Dedifferentiated amniotic fluid mesenchymal stem cell (primary cell): ENCODE measurements around the gene MUC6.

ENCODE experiments used
- DNase-seq: peaks from one replicate; pipeline ENCODE4 v3.0.0-alpha.2; 2016; ENCODE audit errors: extremely low spot score

The MUC6 gene

GRCh38 chr11:1073261-1073724, 36.8 kb upstream of the MUC6 start:
- peak; percentile 16 for DNase-seq

DNA sequence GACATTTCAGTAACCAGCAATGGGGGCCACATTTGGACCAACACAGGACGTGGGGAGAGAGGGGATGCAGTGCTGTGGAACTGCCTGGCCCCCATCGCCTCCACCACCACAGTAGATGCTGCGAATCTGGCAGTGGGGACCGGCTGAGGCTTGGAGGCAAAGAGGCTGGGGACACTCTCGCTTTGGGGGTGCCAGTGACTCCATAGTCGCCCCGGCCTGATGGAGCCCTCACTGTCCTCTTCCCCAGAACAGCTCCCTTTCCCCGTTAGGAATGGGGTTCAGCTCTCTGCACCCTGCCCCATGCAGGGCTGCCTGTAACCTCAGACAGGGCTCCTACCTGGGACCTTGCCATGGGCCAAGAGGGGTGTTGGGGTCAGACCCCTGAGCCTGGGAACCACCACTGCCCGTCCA, 36.3 kb upstream of the MUC6 start:
- no peak for DNase-seq

- DNase-seq, result no peak
Measured at GRCh38 chr11:1072116-1072820, 35.8 kb upstream of the MUC6 start.

GRCh38 chr11:1071571-1072115, 35.1 kb upstream of the MUC6 start:
- no peak for DNase-seq

DNA sequence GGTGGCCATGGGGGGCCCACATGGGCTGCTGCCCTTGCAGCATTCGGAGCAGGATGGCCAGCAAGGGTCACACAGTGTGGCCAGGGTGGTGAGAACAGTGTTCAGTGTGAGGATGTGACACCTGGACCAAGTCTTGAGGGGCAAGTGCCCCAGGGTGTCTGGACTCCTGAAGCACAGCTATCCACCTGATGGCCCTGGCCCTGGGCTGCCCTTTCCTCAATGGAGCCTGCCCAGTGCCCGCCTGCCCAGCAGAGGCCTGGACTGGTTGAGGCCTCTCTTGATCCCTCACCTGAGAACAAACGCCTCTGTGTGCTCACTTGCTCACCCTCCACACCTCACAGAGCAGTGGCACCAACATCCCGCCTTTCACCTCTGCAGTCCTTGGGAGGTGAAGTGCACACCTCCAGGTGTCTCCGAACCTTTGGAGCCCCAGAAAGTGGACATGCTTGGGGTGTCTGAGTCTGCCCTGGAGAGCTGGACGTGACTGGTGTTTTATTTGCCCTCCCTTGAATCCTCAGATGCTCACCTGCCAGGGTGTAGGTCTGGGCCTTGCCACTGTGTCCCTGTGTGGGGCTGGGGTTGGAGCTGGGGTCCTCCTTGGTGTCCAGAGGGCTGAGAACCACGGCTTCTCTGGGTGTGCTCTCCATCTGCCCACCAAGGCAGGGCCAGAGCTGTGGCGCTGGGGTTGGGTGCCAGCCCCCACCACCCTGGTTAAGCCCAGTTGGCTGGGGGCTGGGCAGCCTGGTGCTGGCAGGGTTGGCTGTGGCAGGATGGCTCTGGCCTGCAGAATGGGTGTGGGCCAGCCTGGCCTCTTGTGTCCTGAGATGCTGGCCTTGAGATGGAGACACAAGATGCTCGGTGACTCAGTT, 34.3 kb upstream of the MUC6 start:
- DNase-seq, result no peak

- no peak for DNase-seq
Measured at GRCh38 chr11:1069740-1070139, 33.2 kb upstream of the MUC6 start.

DNA sequence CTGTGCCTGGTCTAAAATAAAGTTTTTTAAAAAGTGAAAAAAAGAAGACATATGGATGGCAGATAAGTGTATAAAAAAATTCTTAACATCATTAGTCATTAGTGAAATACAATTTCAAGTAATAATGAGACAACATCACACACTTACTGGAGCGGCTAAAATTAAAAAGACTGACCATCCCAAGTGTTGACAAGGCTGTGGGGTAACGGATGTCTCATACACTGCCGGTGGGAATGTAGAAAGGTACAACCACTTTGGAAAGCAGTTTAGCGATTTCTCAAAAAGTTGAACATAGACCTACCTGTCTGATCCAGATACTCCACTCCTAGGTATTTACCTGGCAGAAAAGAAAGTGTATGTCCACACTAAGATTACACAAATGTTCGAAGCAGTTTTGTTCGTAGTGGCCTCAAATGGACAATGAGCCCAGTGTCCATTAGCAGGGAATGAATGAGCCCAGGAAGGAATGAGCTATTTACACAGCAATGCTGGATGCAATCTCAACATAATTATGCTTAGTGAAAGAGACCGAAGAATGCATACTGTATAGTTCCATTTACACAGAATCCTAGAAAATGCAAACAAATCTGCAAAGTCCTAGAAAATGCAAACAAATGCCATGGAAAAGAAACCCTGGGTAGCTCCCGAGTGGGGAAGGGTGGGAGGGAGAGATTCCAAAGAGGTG, 31.4 kb upstream of the MUC6 start:
- no peak for DNase-seq

GRCh38 chr11:1064167-1064566, 27.6 kb upstream of the MUC6 start:
- no peak for DNase-seq

DNA sequence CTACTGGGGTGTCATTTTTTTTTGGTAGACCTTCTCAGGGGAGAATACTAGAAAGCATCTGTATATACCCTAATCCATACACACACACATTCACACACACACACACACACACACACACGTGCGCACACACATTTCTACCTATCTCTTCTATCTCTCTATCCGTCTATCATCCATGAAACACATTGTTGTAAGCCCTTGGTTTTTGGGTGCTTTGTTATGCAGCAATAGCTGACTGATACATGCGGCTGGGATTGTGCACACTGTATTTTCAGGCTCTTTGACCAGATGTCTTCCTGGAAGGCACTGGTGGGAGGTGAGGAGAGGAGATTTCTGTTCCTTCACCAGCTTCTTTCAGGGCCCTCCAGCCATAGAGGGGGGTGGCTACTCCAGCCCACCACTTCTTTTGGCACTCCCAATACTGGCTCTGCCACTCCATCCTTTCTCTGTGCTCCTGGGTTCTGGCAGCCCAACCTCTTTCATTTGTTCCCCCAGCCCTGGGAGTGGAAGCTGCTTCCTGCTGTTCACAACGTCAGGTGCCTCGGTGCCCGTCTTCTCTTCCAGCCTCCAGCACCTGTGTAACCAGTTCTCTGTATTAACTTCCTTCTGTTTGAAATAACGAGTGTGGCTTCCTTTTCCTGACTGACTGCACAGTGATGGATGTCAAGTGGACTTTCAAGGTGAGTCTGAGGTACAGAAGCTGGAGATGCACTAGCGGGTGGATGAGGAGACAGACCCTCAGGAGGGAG, 25.7 kb upstream of the MUC6 start:
- no peak for DNase-seq

- peak; percentile 87 for DNase-seq
Measured at GRCh38 chr11:1060852-1061616, 24.5 kb upstream of the MUC6 start.

DNA sequence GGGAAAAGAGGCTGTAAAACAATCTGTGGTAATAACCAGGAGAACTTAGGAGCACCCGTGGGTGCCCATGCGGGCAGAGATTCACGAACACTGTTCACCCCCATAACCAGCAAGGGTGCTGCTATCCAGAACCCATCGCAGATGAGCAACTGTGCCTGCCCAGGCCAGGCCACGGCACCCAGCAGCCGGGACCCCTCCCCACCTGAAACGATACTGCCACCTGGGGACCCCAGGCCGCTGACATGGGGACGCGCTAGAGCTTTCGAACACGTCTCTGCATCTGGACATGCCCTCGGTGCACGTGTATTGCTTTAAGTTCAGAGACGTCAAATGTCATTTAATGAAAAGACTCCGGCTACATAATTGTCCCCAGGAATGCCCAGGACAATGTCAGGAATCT, 23.9 kb upstream of the MUC6 start:
- no peak for DNase-seq

DNA sequence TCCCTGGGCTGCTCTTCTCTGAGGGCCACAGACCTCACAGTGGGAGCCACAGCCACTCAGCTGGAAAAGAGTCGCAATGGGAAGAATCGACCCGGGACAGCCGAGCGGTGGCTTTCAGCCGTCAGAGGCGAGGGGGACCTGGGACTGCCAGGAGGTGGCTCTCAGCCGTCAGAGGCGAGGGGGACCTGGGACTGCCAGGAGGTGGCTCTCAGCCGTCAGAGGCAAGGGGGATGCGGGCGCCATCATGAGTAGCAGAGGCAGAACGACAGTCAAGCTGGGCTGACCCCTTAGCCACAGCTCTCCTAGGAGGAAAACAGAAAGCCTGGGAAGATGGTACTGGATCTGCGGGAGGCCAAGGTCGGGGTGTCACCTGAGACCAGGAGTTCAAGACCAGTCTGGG, 23.2 kb upstream of the MUC6 start:
- DNase-seq, result no peak

DNA sequence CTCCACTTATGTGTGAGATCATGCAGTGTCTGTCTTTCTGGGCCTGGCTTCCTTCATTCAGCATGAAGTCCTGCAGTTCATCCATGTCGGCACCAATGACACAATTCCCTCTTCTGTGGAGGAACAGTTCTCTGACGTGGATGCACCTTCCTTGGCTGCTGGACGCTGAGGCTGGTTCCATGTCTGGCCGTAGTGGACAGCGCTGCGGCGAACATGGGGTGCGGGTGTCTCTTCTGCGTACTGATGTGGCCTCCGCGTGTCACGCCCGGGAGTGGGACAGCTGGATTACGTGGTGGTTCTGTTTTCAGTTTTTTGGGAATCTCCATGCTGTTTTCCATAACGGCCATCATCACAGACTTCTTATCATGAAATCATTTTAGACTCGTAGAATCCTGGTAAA, 21.3 kb upstream of the MUC6 start:
- DNase-seq, result no peak

DNA sequence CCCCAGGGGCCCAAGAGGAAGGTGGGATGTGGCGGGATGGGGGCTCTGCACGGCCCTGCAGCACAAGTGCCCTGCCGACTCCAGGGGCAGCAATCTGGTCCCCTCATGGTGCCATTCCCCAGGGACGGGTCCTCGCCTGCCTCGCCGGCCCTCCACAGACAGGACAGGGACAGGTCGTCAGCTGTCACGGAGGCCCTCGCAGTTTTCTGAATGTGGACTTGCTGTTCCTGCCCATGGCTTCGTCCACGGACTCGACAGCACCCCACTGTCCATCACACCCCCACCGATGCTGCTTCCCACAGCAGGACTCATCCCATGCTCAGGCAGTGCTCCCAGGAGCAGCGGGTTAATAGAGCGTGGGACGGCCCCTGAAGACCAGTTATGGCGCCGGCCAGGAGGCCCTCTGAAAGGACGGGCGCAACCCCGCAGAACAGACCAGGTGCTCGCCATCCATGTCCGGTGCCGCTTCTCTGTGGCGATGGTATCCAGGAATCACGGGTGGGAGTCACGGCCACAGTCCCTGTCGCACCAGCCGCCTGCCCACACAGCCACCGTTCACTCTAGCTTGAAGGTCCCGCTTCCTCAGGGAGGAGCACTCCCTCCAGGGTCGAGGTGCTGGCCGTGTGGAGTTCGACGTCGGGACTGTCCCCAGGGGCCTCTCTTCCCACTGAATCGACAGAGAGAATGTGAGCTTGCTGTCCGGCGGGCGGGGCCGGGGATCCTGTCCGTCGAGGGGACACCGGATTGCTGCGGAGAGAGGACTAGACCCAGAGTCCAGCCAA, 19.7 kb upstream of the MUC6 start:
- DNase-seq, result no peak

DNA sequence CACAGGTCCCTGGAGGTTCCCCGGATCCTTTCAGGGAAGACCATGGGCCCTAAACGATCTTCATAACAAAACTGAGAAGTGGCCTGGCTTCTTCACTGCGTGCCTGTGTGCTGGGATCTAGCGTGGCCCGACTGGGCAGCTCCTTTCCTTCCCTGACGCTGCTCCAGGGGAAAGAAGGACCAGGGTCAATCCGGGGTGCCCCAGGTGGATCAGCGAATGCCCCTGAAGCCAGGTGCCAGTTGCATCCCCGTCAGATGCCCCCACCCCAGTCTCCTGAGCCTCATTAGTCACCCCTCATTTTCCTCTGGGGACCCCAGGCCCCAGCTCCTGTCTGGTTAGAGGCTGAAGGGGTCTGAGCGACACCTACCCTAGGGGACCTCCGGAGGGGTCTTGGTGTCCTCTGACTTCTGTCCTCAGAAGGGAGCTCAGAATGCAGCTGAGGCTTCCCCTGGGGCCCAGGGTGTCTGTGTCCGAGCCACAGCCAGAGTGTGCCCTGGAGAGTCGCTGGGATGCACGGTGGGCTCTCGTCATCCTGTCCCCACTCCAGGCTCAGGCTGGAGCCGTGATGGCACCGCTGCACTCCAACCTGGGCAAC, 18.7 kb upstream of the MUC6 start:
- no peak for DNase-seq

DNA sequence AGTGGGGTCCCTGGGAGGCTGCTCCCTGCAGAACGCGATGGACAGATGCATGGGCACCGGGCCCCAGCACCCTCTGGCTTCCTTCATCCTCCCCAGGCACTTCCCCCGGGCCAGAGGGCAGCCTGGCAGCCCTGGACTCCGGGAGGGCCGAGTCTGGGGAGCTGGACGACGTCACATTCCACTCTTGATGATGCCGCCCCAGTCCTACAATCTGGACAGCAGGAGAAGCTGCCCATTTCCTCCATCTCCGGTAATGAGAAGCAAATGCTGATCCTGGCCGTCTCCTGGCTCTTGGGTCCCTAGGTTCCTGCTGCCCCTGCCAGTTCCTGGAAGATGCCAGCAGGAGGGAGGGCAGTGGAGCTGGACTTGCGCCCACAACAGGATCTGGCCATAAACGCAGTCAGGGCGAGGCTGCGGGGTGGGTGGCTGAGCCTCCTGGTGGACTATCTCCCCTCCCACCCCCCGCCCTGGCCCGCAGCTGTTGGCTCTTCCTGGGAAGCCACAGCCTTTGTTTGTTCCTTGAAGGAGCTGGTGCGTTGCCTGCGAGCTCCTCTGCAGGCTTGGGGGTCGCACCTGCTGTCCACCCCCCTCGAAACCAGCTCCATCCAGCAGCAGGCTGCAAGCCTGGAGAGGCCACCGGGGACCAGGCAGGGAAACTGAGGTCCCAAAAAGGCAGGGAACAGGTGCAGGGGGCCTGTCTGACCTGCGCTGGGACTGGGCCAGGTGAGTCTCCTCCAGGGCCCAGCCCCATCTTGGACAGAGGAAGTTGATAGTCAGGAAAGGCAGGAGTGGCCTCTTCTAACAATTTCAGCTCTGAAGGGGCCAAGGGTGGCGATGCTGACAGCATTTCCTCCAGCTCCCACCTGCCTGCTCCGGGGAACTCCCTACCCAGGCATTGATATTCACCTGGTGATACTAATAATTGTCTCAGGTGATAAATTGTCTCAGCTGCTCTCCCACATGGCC, 17.9 kb upstream of the MUC6 start:
- DNase-seq, result no peak

DNA sequence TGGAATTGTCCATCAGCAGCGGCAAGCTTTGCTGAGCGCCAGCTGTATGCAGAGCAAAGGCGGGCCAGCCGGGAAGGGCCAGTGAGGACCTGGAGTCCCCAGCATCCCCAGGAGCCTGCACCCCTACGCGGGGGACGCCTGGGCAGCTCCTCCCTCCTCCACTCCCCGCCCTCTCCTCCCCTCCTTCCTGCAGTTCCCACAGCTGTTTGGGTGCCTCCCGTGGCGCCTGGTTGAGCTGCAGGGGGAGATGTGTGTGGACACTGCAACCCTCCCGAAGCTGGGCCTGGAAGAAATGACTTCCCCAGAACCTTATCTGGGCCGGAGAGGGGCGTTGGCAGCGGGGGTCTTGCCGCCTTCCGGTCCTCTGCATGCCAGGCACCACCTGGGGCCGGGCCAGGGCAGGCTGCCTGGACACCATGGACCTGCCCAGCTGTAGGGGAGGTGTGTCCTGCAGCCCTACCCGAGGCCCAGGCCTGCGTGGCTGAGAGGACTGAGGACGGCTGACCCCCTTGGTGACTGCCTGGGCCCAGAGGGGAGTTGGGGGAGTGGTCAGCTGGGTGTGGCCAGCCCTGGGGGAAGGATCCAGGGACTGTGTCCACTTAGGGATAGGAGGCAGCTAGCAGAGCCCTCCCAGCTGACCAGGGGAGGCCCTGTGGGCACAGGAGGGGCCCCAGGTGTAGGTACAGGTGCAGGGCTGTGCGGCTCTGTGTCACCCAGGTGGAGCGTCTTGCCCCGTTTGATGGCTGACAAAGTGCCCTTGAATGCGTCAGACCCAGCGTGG, 16.8 kb upstream of the MUC6 start:
- DNase-seq, result no peak
